GM11168 (cell line): ENCODE measurements around the gene STAT5B.
"Not testable (repeated sequence)": the region's sequence is repeated elsewhere in the genome, so short reads cannot be mapped to it uniquely, and the experiment has no call there.

ENCODE experiments used
- in situ Hi-C: fragments of 300-500 bp; cut with MboI; formaldehyde crosslinking; loops from one replicate; pipeline ENCODE4 v1.12.0; 2022; ENCODE audit warnings: low sequenced_read_pairs; ENCODE audit not compliant: unreplicated experiment

STAT5B gene

DNA sequence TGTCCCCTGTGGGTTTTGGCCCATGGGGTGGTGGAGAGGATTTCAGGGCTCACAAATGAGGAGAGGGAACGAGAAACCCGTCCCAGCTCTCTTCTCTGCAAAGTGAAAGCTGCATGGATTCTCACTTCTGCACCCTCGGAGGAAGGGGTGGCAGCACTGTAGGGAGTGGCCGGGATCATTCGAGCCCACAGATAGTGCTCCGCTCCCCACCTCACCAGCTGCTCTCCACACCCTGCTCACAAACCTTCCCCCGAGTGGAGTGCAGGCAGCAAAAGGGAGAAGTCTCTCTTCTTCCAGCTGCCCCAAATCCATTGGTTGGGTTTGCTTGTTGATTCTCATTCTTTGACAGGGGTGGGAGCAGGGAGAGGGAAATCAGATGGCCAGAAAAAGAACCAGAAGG is 32.3 kb upstream of the STAT5B start:
- in situ Hi-C loops: no loop called here

DNA sequence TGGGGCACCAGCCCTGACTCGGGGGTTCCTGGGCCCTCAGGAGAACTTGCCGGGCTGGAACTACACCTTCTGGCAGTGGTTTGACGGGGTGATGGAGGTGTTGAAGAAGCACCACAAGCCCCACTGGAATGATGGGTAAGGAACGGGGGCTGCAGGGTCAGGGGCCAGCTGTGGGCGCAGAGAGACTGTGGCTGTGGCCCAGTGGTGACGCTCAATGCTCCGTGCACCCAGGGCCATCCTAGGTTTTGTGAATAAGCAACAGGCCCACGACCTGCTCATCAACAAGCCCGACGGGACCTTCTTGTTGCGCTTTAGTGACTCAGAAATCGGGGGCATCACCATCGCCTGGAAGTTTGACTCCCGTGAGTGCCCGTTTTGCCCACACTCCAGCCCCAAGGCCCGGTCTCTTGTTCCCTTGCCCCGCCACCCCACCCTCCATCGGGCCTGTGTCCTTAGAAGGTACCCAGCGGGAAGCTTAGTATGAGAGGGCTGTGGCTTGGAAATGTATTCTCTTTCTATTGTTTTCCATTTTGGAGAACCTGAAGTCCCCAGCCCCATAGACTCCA is 31.3 kb upstream of the STAT5B start:
- in situ Hi-C loops: no loop called here

DNA sequence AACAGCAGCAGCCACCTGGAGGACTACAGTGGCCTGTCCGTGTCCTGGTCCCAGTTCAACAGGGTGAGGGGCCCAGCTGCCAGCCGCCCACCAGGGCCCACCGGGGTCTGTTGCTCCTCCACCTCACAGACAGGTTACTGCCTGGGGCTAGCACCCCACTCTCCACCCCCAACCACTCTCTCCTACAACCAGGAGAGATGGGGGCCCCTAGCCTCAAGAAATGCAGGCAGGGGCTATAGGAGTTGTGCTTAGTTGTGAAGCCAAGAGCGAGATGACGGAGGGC is 30.1 kb upstream of the STAT5B start:
- in situ Hi-C loops: no loop called here

DNA sequence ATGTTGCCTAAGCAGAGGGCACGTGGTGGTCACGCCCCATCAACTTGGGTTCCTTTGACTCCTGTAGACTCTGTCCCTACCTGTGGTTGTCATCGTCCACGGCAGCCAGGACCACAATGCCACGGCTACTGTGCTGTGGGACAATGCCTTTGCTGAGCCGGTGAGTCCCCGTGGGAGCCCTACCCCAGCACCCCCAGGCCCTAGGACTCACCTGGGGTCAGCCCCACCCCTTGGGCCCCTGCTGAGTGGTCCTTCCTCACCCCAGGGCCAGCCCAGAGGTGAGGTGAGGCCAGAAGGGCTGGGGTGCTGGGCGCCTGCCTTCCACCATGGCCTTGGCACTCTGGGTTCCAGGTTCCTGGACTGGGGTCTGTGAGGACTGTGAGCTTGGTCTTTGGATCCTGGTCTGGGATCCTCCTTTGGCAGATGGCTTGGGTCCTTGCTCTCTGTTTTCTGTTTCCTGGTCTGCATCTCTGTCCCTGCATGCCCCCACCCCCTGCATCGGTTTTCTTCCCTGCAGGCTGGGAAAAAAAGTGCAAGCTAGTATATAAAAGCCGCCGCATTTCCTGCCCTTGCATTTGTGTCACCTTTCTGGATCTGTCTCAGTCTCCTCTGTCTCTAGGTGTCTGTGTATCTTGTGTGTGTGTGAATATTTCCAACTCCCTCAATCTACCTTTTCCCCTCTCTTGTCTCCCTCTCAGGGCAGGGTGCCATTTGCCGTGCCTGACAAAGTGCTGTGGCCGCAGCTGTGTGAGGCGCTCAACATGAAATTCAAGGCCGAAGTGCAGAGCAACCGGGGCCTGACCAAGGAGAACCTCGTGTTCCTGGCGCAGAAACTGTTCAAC is 29.6 kb upstream of the STAT5B start:
- in situ Hi-C loops: no loop called here

DNA sequence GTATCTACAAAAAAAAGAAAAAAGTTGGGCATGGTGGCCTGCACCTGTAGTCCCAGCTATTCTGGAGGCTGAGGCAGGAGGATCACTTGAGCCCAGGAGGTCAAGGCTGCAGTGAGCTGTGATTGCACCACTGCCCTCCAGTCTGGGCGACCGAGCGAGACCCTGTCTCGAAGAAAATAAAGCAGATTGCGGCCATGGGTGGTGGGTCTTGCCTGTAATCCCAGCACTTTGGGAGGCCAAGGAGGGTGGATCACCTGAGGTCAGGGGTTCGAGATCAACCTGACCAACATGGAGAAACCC is 28.8 kb upstream of the STAT5B start:
- in situ Hi-C loops: not testable (repeated sequence)

DNA sequence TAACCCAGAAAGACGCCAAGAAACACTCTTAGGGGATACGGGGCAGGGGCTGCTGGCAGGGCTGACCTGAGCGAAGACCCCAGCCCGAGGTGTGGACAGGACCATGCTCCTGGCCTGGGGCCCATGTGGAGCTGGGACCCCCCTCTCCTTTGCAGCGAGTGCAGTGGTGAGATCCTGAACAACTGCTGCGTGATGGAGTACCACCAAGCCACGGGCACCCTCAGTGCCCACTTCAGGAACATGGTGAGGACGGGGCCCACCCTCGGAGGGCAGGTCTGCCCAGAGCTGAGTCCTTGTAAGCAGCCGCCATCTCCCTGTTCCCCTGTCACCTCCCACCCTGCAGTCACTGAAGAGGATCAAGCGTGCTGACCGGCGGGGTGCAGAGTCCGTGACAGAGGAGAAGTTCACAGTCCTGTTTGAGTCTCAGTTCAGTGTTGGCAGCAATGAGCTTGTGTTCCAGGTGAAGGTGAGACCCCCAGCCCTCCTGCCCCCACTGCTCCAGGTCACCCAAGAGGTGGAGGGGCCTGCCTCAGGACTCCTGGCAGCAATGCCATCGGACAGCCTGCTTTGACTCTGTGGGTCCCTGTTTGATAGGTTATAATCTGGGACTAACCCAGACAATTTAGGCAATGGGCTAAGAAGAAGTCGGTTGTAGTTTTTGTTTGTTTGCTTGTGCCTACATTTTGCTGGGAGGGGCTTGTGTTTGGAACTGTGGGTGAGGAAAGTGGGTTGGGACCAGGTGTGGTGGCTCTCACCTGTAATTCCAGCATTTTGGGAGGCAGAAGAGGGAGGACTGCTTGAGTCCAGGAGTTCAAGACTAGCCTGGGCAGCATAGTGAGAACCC is 28.2 kb upstream of the STAT5B start:
- in situ Hi-C loops: no loop called here

DNA sequence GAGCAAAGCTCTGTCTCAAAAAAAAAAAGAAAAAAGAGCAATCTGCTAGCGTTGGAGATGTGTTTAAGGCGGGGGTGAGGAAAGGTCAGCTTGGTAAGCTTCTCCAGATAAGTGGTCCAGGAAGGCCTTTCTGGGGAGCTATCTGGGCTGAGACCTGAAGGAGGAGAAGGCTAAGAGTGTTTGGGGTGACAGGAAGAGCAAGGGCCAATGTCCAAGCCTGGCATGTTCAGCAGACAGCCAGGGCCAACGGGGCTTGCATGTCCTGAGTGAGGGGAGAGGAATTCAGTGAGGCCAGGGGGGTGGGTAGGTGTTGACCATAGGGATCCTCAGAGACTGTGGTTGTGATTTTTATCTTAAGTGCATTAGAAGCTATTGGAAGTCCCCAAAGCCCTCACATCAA is 27.5 kb upstream of the STAT5B start:
- in situ Hi-C loops: no loop called here

DNA sequence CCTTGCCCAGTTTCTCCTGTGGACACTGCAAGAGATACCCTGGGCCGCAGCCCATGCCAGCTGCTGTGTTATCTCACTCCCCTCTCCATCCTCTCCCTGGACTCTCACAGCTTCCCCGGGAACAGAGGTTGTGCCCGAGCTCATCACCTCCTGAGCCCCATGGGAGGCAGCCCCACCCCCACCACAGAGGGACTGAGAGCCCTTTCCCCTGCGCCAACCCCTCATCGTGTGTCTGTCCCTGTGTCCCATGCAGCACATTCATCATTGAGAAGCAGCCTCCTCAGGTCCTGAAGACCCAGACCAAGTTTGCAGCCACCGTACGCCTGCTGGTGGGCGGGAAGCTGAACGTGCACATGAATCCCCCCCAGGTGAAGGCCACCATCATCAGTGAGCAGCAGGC is 24.8 kb upstream of the STAT5B start:
- in situ Hi-C loops: no loop called here

DNA sequence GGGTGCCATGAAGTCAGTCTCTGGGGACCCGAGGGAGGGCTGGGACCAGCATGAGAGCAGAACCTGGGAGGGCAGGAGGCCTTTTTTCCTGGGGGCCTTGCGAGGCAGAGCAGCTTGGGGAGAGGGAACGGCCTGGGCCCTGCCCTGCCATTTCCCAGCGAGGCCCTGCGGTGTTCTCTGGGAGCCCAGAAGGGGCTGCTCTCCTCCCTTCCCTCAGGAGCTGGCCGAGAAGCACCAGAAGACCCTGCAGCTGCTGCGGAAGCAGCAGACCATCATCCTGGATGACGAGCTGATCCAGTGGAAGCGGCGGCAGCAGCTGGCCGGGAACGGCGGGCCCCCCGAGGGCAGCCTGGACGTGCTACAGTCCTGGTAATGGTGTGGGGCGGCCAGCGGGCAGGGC is 23.7 kb upstream of the STAT5B start:
- in situ Hi-C loops: not testable (repeated sequence)

DNA sequence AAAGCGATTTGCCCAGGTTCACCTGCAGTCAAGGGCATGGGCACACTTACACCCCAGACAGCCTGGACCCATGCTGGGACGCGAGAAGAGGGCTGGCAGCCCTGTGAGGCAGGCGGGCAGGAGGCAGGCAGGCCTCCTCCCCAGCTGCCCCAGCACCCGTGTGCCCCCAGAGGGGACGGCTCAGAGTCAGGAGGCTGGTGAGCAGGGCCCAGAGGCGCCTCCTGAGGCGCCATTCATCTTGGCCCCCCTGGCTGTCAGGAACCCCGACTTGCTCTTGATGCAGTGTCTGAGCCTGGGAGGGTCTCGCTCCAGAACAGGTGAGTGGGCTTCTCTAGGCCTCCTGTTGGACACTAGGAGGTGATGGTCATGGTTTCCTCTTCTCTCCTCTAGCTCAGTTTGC is 23.2 kb upstream of the STAT5B start:
- in situ Hi-C loops: not testable (repeated sequence)

DNA sequence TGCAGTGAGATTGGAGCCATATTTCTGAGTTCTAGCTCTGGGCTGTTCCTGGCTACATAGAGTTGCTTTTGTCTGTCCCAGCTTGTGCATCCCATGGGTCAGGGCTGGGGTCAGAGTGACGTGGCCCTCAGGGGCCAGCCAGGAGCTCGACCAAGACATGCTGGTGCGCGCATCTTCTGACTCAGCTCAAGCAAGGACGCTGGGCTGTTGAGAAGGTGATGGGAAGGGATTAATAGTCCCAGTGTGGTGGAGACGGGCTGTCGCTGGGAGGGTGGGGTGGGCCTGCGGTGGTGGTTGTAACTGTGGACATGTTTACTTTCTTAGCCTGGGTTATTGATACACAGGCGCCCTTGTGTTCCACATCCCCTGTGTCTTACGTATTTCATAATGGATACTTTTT is 21.6 kb upstream of the STAT5B start:
- in situ Hi-C loops: not testable (repeated sequence)

DNA sequence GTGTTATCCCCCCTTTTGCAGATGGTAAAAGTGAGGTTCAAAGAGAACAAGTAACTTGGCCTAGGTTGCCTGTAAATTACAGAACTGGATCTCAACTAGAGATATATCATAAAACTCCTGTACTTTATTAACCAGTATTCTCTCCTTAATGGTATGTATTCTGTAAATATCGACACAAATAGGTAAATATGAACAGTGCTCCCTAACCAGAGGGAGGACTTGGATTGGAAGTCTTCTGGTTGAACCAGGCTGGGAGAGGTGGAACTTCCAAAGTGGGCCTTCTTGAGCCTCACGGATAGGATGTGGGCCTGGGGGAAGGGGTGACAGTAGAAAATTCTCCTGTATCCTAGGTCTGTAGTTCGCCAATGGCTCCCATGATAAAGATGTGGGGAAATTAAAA is 19.8 kb upstream of the STAT5B start:
- in situ Hi-C loops: no loop called here

DNA sequence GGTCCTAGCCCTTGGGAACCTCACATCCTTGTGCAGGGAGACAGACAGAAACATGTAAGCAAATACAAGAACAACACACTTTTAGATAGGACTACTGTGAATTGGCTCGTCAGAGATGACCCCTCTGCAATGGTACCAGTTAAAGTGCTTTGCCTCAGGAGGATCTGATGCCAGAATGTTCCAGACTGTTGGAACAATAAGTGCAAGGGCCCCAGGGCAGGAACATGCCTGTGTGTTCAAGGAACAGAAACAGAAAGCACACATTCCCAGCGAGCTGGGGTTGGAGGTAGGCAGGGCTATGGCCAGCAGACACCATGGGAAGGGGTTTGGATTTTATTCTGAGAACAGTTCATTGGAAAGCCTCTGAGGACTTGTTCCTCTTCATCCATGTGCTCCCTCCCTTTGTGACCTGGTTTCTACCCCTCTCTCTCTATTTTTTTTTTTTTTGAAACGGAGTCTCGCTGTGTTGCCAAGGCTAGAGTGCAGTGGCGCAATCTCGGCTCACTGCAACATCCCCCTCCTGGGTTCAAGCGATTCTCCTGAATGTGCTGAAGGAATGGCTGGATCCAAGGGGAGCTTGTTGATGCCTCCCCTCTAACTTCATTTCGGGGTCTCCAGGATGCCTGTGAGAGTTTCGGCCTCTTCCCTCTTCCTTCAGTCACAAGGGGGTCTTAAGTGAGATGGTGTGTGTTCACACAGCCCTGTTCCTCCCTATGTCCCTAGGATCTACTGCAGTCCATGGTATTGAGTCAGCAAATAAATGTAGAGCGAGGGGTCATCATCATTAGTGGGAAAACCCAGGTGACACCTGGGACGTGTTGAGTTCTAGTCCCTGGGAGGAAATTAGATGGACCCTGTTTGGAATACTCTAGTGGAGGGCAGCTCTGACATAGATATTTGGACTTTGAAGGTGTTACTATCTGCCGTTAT is 18.5 kb upstream of the STAT5B start:
- in situ Hi-C loops: no loop called here

DNA sequence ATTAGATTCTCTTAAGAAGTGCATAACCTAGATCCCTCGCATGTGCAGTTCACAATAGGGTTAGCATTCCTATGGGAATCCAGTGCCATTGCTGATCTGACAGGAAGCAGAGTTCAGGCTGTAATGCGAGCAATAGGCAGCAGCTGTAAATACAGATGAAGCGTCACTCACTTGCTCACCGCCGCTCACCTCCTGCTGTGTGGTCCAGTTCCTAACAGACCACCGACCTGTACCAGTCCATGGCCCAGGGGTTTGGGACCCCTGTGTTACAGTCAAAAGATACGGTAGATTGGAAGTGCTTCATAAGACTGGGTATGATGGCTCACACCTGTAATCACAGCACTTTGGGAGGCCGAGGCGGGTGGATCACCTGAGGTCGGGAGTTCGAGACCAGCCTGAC is 14.9 kb upstream of the STAT5B start:
- in situ Hi-C loops: no loop called here

DNA sequence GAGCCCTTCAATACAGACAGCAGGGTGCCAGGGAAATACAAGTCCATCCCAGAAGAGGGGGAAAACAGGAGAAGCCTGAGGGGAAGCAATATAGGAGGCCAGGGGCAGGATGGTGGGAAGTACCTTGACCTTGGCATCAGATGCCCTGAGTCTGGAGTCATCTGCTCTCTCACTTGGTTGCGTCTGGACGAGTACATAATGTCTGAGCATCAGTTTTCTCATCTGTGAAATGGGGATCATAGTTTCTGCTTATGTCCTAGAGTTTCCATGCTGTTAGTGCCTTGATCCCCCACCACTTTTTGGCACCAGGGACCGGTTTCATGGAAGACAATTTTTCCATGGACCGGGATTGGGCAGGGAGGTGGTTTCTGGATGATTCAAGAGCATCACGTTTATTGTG is 14.4 kb upstream of the STAT5B start:
- in situ Hi-C loops: no loop called here

DNA sequence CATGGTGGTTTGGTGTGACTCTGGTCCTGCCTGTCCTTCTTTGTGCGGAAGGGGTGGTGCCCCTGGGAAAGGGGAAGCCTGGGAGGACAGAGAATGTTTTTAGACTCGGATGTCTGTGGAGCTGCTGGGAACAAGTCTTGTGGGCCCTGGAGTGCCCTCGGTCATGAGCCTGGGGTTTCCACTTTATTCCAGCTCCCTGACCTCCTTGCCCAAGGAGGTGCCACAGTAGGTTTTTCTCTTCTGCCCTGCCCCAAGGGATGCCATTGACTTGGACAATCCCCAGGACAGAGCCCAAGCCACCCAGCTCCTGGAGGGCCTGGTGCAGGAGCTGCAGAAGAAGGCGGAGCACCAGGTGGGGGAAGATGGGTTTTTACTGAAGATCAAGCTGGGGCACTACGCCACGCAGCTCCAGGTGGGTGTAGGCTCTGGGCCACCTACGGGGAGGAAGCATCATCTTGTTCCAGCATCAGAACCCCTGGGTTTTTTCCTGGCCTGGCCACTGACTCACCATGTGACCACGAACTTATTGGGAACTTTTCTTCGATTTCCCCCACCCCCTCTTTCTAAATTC is 13.5 kb upstream of the STAT5B start:
- in situ Hi-C loops: no loop called here

DNA sequence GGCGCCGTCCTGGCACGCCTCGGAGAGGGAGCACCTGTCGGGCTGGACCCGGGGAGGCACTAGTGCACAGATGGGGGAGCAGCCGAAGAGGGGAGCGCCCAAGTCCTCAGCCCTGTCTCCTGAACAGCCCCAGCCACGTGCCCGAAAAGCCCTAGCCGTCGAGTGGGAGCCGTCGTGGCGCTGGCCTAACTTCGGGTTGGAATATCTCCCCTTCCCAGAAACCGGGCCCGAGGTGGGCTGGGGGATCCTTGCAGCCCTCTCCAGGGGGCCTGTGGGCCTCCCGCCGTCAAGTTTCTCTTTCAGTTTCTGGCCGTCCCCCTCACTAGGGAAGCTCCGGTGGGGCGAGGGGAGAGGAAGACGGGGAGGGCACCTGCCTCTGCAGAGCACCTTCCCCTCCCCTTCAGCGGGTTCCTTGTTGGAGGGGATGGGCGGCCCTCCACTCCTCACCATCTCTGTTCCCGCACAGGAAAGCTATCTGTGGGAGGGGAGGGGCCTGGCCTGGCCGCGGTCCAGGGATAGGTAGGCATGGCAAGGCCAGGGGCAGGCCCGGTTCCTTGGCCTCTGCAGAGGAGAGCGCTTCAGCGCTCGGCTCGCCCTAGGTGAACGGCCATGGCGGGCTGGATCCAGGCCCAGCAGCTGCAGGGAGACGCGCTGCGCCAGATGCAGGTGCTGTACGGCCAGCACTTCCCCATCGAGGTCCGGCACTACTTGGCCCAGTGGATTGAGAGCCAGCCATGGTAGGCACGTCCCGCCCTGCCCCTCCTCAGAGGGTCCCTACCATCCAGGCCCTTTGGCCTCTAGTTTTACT is 12.8 kb upstream of the STAT5B start:
- in situ Hi-C loops: no loop called here

DNA sequence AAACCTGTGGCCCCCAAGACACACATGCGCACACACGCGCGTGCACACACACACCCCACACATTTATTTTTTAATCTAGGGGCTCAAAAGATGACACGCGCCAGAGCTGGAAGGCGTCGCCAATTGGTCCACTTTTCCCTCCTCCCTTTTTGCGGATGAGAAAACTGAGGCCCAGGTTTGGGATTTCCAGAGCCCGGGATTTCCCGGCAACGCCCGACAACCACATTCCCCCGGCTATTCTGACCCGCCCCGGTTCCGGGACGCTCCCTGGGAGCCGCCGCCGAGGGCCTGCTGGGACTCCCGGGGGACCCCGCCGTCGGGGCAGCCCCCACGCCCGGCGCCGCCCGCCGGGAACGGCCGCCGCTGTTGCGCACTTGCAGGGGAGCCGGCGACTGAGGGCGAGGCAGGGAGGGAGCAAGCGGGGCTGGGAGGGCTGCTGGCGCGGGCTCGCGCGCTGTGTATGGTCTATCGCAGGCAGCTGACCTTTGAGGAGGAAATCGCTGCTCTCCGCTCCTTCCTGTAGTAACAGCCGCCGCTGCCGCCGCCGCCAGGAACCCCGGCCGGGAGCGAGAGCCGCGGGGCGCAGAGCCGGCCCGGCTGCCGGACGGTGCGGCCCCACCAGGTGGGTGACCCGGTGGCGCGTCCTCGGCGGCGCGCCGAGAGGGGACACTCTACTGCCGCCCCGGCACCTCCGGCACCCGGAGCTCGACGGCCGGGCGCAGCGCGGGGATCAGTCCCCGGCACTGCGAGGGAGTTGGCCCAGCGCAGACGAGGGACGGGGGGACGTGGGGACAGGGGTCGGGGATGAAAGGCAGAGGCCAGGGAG is 12.0 kb upstream of the STAT5B start, which contains the start of gene STAT5A:
Gene STAT5A (plus strand): TSS at position 522 of the 826 bp plus-strand sequence. CDS start 914 bp downstream, outside the sequence.
- in situ Hi-C loops: no loop called here
